GM12878 (cell line): ENCODE results near the gene SNX4. TPM values are rescaled to one million over a fixed set of nuclear protein-coding genes. Genes with fewer than 3 reads are reported as not detected.

ENCODE experiments used
- BHLHE40 ChIP-seq, 2 experiments: fragments of 450-650 bp in 1 of 2; IDR thresholded peaks; 2 replicates each; pipeline ENCODE4 v1.6.1; 2011 to 2017; ENCODE audit warnings: low read depth in 2 of 2, borderline replicate concordance in 1 of 2, improper control_type of control experiment in 1 of 2, low read length in 1 of 2, mild to moderate bottlenecking in 1 of 2
- CUX1 ChIP-seq: IDR thresholded peaks from 2 replicates; pipeline ENCODE4 v1.6.1; 2012; ENCODE audit warnings: improper control_type of control experiment, low read depth, low read length; ENCODE audit not compliant: insufficient replicate concordance
- E2F8 ChIP-seq: fragments of 450-650 bp; IDR thresholded peaks from 2 replicates; pipeline ENCODE4 v1.6.1; 2018; ENCODE audit warnings: mild to moderate bottlenecking, low read depth, moderate library complexity; ENCODE audit not compliant: partially characterized antibody
- IKZF1 ChIP-seq: fragments of 450-650 bp; conservative IDR thresholded peaks from 2 replicates; pipeline ENCODE4 v1.6.1; 2017; ENCODE audit warnings: antibody characterized with exemption, mild to moderate bottlenecking
- IRF4 ChIP-seq: IDR thresholded peaks from 2 replicates; pipeline ENCODE4 v1.6.1; 2011; ENCODE audit warnings: low read depth, low read length
- KLF5 ChIP-seq: fragments of 450-650 bp; IDR thresholded peaks from 2 replicates; pipeline ENCODE4 v1.6.1; 2014; ENCODE audit warnings: mild to moderate bottlenecking; ENCODE audit not compliant: partially characterized antibody
- MTA2 ChIP-seq: fragments of 450-650 bp; IDR thresholded peaks from 2 replicates; pipeline ENCODE4 v1.6.1; 2016; ENCODE audit warnings: low read depth, mild to moderate bottlenecking, moderate library complexity
- MYC ChIP-seq: IDR thresholded peaks from 2 replicates; pipeline ENCODE4 v1.6.1; 2011; ENCODE audit warnings: mild to moderate bottlenecking, low read length, moderate library complexity, inconsistent platforms; ENCODE audit not compliant: insufficient read depth, insufficient replicate concordance, insufficient read length, severe bottlenecking
- NFYA ChIP-seq: IDR thresholded peaks from 2 replicates; pipeline ENCODE4 v1.6.1; 2011; ENCODE audit warnings: low read depth, mild to moderate bottlenecking, low read length, improper control_type of control experiment, borderline replicate concordance
- RBBP5 ChIP-seq: fragments of 200-600 bp; sonication (generic); conservative IDR thresholded peaks from 2 replicates; pipeline ENCODE4 v1.6.1; 2016
- RCOR1 ChIP-seq: conservative IDR thresholded peaks from 2 replicates; pipeline ENCODE4 v1.6.1; 2012; ENCODE audit warnings: low read depth, low read length, improper control_type of control experiment
- RFX5 ChIP-seq: IDR thresholded peaks from 2 replicates; pipeline ENCODE4 v1.6.1; 2011; ENCODE audit warnings: low read depth, low read length, improper control_type of control experiment
- SIX5 ChIP-seq: IDR thresholded peaks from 2 replicates; pipeline ENCODE4 v1.6.1; 2011; ENCODE audit warnings: mild to moderate bottlenecking, low read depth, low read length, moderate library complexity; ENCODE audit not compliant: severe bottlenecking
- SMAD1 ChIP-seq: fragments of 450-650 bp; IDR thresholded peaks from 2 replicates; pipeline ENCODE4 v1.6.1; 2018; ENCODE audit warnings: mild to moderate bottlenecking, low read depth; ENCODE audit not compliant: partially characterized antibody
- STAT1 ChIP-seq: fragments of 450-650 bp; conservative IDR thresholded peaks from 2 replicates; pipeline ENCODE4 v1.6.1; 2014; ENCODE audit warnings: antibody characterized with exemption, mild to moderate bottlenecking
- ZBTB40 ChIP-seq: fragments of 450-650 bp; IDR thresholded peaks from 2 replicates; pipeline ENCODE4 v1.6.1; 2016; ENCODE audit warnings: mild to moderate bottlenecking, moderate library complexity, borderline replicate concordance
- ZNF274 ChIP-seq: IDR thresholded peaks from one replicate; pipeline ENCODE4 v1.8.0; 2011; ENCODE audit not compliant: insufficient read length, insufficient read depth
- polyA plus RNA-seq, 11 experiments: library from polyadenylated mRNA; depleted of rRNA in 4 of 11; unstranded in 6 of 11; stranded (reverse) in 5 of 11; fragments of >200 nt; fragmentation: Nextera tagmentation in 4 of 11; fragmentation: Illumina TruSeq in 1 of 11; extraction: Ambion mirVana in 4 of 11; extraction: Trizol in 1 of 11; gene quantifications; 1 replicate in 1 of 11; 2 replicates in 10 of 11; pipeline versions ENCODE4 v1.2.1 to v1.2.3, GENCODE V29; 2011 to 2016; ENCODE audit warnings: inconsistent platforms in 2 of 11, missing spikeins in 2 of 11, low read depth in 1 of 11
- total RNA-seq, 4 experiments: library from RNA; depleted of rRNA in 3 of 4; stranded (reverse); fragments of >200 nt in 3 of 4; fragmentation: Illumina TruSeq in 1 of 4; extraction: Trizol in 1 of 4; gene quantifications; 2 replicates each; pipeline versions ENCODE4 v1.2.1 to v1.2.3, GENCODE V29; 2013 to 2021

The SNX4 gene
- total and polyA plus RNA-seq, 10 of the 15 experiments (the other 5 are each of a cell fraction or from before 2014, with no cell fraction given): 33.4 to 94.5 (median 60.5) TPM

GRCh38 chr3:125512135-125512920 is 7.7 kb downstream of the SNX4 start (continued):
- TF ChIP-seq CUX1 (no peak), MYC (no peak), IRF4 (no peak), SIX5 (no peak), RBBP5 (no peak), MTA2 (no peak), RCOR1 (no peak), ZBTB40 (no peak), IKZF1 (no peak), STAT1 (no peak), ZNF274 (no peak), E2F8 (no peak), RFX5 (no peak), SMAD1 (peak; percentile 70), NFYA (no peak), KLF5 (no peak), BHLHE40 (IDR thresholded peaks at IDR 0.05; ENCODE audit: borderline replicate concordance in 1 of 2, low read depth in 2 of 2, low read length in 1 of 2) (no peak)
